WTC11 (cell line): ENCODE measurements around the gene PCSK9. TPM values are rescaled to one million over a fixed set of nuclear protein-coding genes. Genes with fewer than 3 reads are reported as not detected.

Source experiments
- AFF4 ChIP-seq: sonication (generic); formaldehyde crosslinking; IDR thresholded peaks from 2 replicates; pipeline ENCODE4 v1.8.1; 2023; ENCODE audit warnings: mild to moderate bottlenecking, missing genetic modification reagents, borderline replicate concordance
- ATF3 ChIP-seq: sonication (generic); formaldehyde crosslinking; conservative IDR thresholded peaks from 2 replicates; pipeline ENCODE4 v1.8.1; 2022; ENCODE audit warnings: mild to moderate bottlenecking, missing genetic modification reagents
- ATF6 ChIP-seq: sonication (generic); formaldehyde crosslinking; IDR thresholded peaks from 2 replicates; pipeline ENCODE4 v1.8.1; 2023; ENCODE audit warnings: mild to moderate bottlenecking, missing genetic modification reagents
- E2F5 ChIP-seq: sonication (generic); formaldehyde crosslinking; IDR thresholded peaks from 2 replicates; pipeline ENCODE4 v1.8.1; 2022; ENCODE audit warnings: mild to moderate bottlenecking, moderate library complexity, missing genetic modification reagents
- ELF4 ChIP-seq: sonication (generic); formaldehyde crosslinking; IDR thresholded peaks from 2 replicates; pipeline ENCODE4 v1.8.1; 2022; ENCODE audit warnings: low read depth, mild to moderate bottlenecking, moderate library complexity, missing genetic modification reagents
- ESRRA ChIP-seq: sonication (generic); formaldehyde crosslinking; IDR thresholded peaks from 2 replicates; pipeline ENCODE4 v1.8.1; 2022; ENCODE audit warnings: mild to moderate bottlenecking, missing genetic modification reagents, borderline replicate concordance
- ETV6 ChIP-seq: sonication (generic); formaldehyde crosslinking; IDR thresholded peaks from 2 replicates; pipeline ENCODE4 v1.8.1; 2022; ENCODE audit warnings: mild to moderate bottlenecking, missing genetic modification reagents
- GABPB1 ChIP-seq: sonication (generic); formaldehyde crosslinking; IDR thresholded peaks from 2 replicates; pipeline ENCODE4 v1.8.1; 2023; ENCODE audit warnings: mild to moderate bottlenecking, missing genetic modification reagents
- IRF1 ChIP-seq: sonication (generic); formaldehyde crosslinking; IDR thresholded peaks from 2 replicates; pipeline ENCODE4 v1.8.0; 2023; ENCODE audit warnings: missing genetic modification reagents
- IRF2 ChIP-seq: sonication (generic); formaldehyde crosslinking; IDR thresholded peaks from 2 replicates; pipeline ENCODE4 v1.8.0; 2022; ENCODE audit warnings: low read depth, missing genetic modification reagents, borderline replicate concordance
- JAZF1 ChIP-seq: fragments of 250-450 bp; sonication (Bioruptor Pico); IDR thresholded peaks from 2 replicates; pipeline ENCODE4 v1.9.0; 2021; ENCODE audit warnings: moderate library complexity, mild to moderate bottlenecking, inconsistent platforms
- PREB ChIP-seq: sonication (generic); formaldehyde crosslinking; IDR thresholded peaks from 2 replicates; pipeline ENCODE4 v1.8.1; 2022; ENCODE audit warnings: mild to moderate bottlenecking, missing genetic modification reagents, moderate library complexity, borderline replicate concordance
- PRRX2 ChIP-seq: fragments of 250-450 bp; sonication (Bioruptor Pico); IDR thresholded peaks from 2 replicates; pipeline ENCODE4 v1.8.0; 2021; ENCODE audit warnings: mild to moderate bottlenecking
- SMAD4 ChIP-seq: sonication (generic); formaldehyde crosslinking; IDR thresholded peaks from 2 replicates; pipeline ENCODE4 v1.8.0; 2022; ENCODE audit warnings: mild to moderate bottlenecking, missing genetic modification reagents
- USF1 ChIP-seq: sonication (generic); formaldehyde crosslinking; IDR thresholded peaks from 2 replicates; pipeline ENCODE4 v1.8.0; 2022; ENCODE audit warnings: mild to moderate bottlenecking, missing genetic modification reagents
- ZNF396 ChIP-seq: fragments of 250-450 bp; sonication (Bioruptor Pico); IDR thresholded peaks from 2 replicates; pipeline ENCODE4 v1.8.0; 2021; ENCODE audit warnings: mild to moderate bottlenecking, moderate library complexity, borderline replicate concordance
- ZNF425 ChIP-seq: fragments of 250-450 bp; sonication (Bioruptor Pico); conservative IDR thresholded peaks from 2 replicates; pipeline ENCODE4 v1.9.0; 2021; ENCODE audit warnings: mild to moderate bottlenecking
- ZNF532 ChIP-seq: fragments of 250-450 bp; sonication (Bioruptor Pico); IDR thresholded peaks from 2 replicates; pipeline ENCODE4 v1.9.0; 2021; ENCODE audit warnings: mild to moderate bottlenecking, borderline replicate concordance
- ZSCAN18 ChIP-seq: fragments of 250-450 bp; sonication (Bioruptor Pico); IDR thresholded peaks from 2 replicates; pipeline ENCODE4 v2.1.2; 2022; ENCODE audit warnings: mild to moderate bottlenecking, moderate library complexity
- total RNA-seq: library from RNA; stranded (reverse); gene quantifications from 3 replicates; pipeline ENCODE4 v1.2.3, GENCODE V29; 2021

PCSK9 gene
- total RNA-seq, 1 experiment from 2014 or later = 73.2 TPM

GRCh38 chr1:55039342-55040082, at the start of gene PCSK9 (continued):
- TF ChIP-seq ATF3 (CRISPR knock-in tag) (0 out of 2 replicates have a peak, but pooled peaks have one; percentile 36), ESRRA (CRISPR knock-in tag) (no peak), ZNF396 (no peak), ZSCAN18 (CRISPR knock-in tag) (no peak), ZNF425 (CRISPR knock-in tag) (no peak), SMAD4 (CRISPR knock-in tag) (no peak), PREB (peak; percentile 63; the same call in 1 of the 2 replicates), IRF2 (CRISPR knock-in tag) (no peak), ELF4 (no peak), ZNF532 (CRISPR knock-in tag) (no peak), ETV6 (CRISPR knock-in tag) (peak; percentile 56; the same call in 1 of the 2 replicates), PRRX2 (no peak), AFF4 (CRISPR knock-in tag) (no peak), GABPB1 (peak; percentile 73), ATF6 (CRISPR knock-in tag) (no peak), JAZF1 (no peak), IRF1 (CRISPR knock-in tag) (no peak; the same call in 1 of the 2 replicates), E2F5 (CRISPR knock-in tag) (peak; percentile 25), USF1 (peak; percentile 58; the same call in 1 of the 2 replicates)
